Liver (tissue), 9 donors: ENCODE results near the gene ACTN3. TPM values are rescaled to one million over a fixed set of nuclear protein-coding genes. Genes with fewer than 3 reads are reported as not detected.

Source experiments
- DNase-seq: peaks from one replicate; pipeline ENCODE4 v3.0.0-alpha.2; 2017; ENCODE audit warnings: low spot score
- H3K27ac ChIP-seq, 2 donors: one replicate each; pipeline ENCODE4 v1.7.0; 2013; ENCODE audit warnings: inconsistent platforms in 2 of 2, low read length in 2 of 2, control low read depth in 1 of 2, low read depth in 1 of 2, mild to moderate bottlenecking in 1 of 2
- H3K27me3 ChIP-seq, 4 donors: one replicate each; pipeline versions ENCODE4 v1.6.1 to v1.7.0; 2013; ENCODE audit warnings: low read length in 3 of 4, inconsistent platforms in 1 of 4, mild to moderate bottlenecking in 1 of 4, moderate library complexity in 1 of 4; ENCODE audit not compliant: control insufficient read depth in 4 of 4, insufficient read depth in 4 of 4
- H3K36me3 ChIP-seq, 4 donors: one replicate each; pipeline versions ENCODE4 v1.6.1 to v1.7.0; 2013; ENCODE audit warnings: low read length in 3 of 4, mild to moderate bottlenecking in 3 of 4, low read depth in 1 of 4, moderate library complexity in 1 of 4; ENCODE audit not compliant: control insufficient read depth in 4 of 4, insufficient read depth in 3 of 4
- H3K4me1 ChIP-seq, 4 donors: one replicate each; pipeline versions ENCODE4 v1.6.1 to v1.7.0; 2013; ENCODE audit warnings: low read length in 3 of 4, mild to moderate bottlenecking in 3 of 4, moderate library complexity in 1 of 4; ENCODE audit not compliant: control insufficient read depth in 4 of 4, insufficient read depth in 4 of 4
- H3K4me3 ChIP-seq, 3 donors: one replicate each; pipeline versions ENCODE4 v1.6.1 to v1.7.0; 2013; ENCODE audit warnings: low read length in 3 of 3, control low read depth in 1 of 3, low read depth in 1 of 3, mild to moderate bottlenecking in 1 of 3
- H3K9ac ChIP-seq, 2 donors: one replicate each; pipeline ENCODE4 v1.7.0; 2013; ENCODE audit warnings: low read length in 2 of 2, mild to moderate bottlenecking in 2 of 2, moderate library complexity in 2 of 2, control low read depth in 1 of 2, low read depth in 1 of 2
- H3K9me3 ChIP-seq, 4 donors: one replicate each; pipeline versions ENCODE4 v1.6.1 to v1.7.0; 2013; ENCODE audit warnings: low read length in 3 of 4; ENCODE audit not compliant: control insufficient read depth in 4 of 4
- CTCF ChIP-seq: fragments of 150-350 bp; IDR thresholded peaks from 2 replicates; pipeline ENCODE4 v1.5.1; 2017; ENCODE audit warnings: improper control_type of control experiment, low read depth, low read length; ENCODE audit not compliant: missing input control
- EGR1 ChIP-seq, 2 donors: IDR thresholded peaks; 2 replicates each; pipeline ENCODE4 v1.6.1; 2016 to 2018; ENCODE audit warnings: antibody characterized with exemption in 2 of 2, low read depth in 2 of 2
- FOXA1 ChIP-seq: IDR thresholded peaks from 2 replicates; pipeline ENCODE4 v1.6.1; 2016; ENCODE audit warnings: antibody characterized with exemption
- FOXA2 ChIP-seq: IDR thresholded peaks from 2 replicates; pipeline ENCODE4 v1.6.1; 2016; ENCODE audit warnings: antibody characterized with exemption
- GABPA ChIP-seq, 2 donors: IDR thresholded peaks in 1 of 2; conservative IDR thresholded peaks in 1 of 2; 2 replicates each; pipeline ENCODE4 v1.6.1; 2016; ENCODE audit warnings: antibody characterized with exemption in 2 of 2, mild to moderate bottlenecking in 1 of 2, moderate library complexity in 1 of 2
- HNF4A ChIP-seq, 2 donors: conservative IDR thresholded peaks; 2 replicates each; pipeline ENCODE4 v1.6.1; 2016; ENCODE audit warnings: antibody characterized with exemption in 2 of 2, mild to moderate bottlenecking in 2 of 2
- HNF4G ChIP-seq: IDR thresholded peaks from 2 replicates; pipeline ENCODE4 v1.6.1; 2016; ENCODE audit warnings: antibody characterized with exemption
- RAD21 ChIP-seq, 2 donors: IDR thresholded peaks; 2 replicates each; pipeline ENCODE4 v1.6.1; 2016; ENCODE audit warnings: antibody characterized with exemption in 2 of 2, mild to moderate bottlenecking in 2 of 2
- REST ChIP-seq: IDR thresholded peaks from 2 replicates; pipeline ENCODE4 v1.6.1; 2016; ENCODE audit warnings: antibody characterized with exemption, mild to moderate bottlenecking
- RXRA ChIP-seq, 2 donors: IDR thresholded peaks; 2 replicates each; pipeline ENCODE4 v1.6.1; 2017 to 2018; ENCODE audit warnings: antibody characterized with exemption in 2 of 2, mild to moderate bottlenecking in 1 of 2
- SP1 ChIP-seq: IDR thresholded peaks from 2 replicates; pipeline ENCODE4 v1.6.1; 2018; ENCODE audit warnings: antibody characterized with exemption, mild to moderate bottlenecking
- TAF1 ChIP-seq: conservative IDR thresholded peaks from 2 replicates; pipeline ENCODE4 v1.6.1; 2016; ENCODE audit warnings: antibody characterized with exemption, mild to moderate bottlenecking
- YY1 ChIP-seq: IDR thresholded peaks from 2 replicates; pipeline ENCODE4 v1.6.1; 2016; ENCODE audit warnings: antibody characterized with exemption, mild to moderate bottlenecking
- WGBS: extraction: QIAGEN DNeasy Blood & Tissue Kit; methylation state at CpG from one replicate; pipeline ENCODE4 v1.1.7; 2013; 5-methylcytosine and 5-hydroxymethylcytosine counted together
- polyA plus RNA-seq, 2 donors: library from polyadenylated mRNA; stranded (reverse) in 1 of 2; unstranded in 1 of 2; fragments of 200-250 nt in 1 of 2; fragments of >200 nt in 1 of 2; fragmentation: Nextera tagmentation in 1 of 2; extraction: Ambion mirVana in 1 of 2; gene quantifications; one replicate each; pipeline versions ENCODE4 v1.2.1 to v1.2.3, GENCODE V29; 2013 to 2015
- total RNA-seq, 2 donors: library from RNA; depleted of rRNA; stranded (reverse); fragments of >200 nt; gene quantifications; one replicate each; pipeline ENCODE4 v1.2.3, GENCODE V29; 2014
- donor health status: healthy.
- donor health status: healthy.
- donor health status: healthy.
- donor health status: healthy.
- donor health status: healthy.

ACTN3 gene
- total and polyA plus RNA-seq, 4 donors, result not detected

GRCh38 chr11:66559866-66560676, 13.4 kb downstream of the ACTN3 start:
- Histone ChIP-seq H3K36me3 (peaks cover 0 to 2% (median 0%) of the 10 kb centered on the region in 4 donors), H3K9ac (no peak overlapping the region), H3K9me3 (no peaks in the 10 kb centered on the region), H3K27me3 (no peaks in the 10 kb centered on the region), H3K27ac (no peak overlapping the region), H3K4me1 (peaks cover 0 to 3% (median 1%) of the 10 kb centered on the region in 4 donors), H3K4me3 (no peak overlapping the region)
- DNase-seq, result no peak
- WGBS, result 74% methylated on average over 27 of the region's 27 CpGs
- no peak for TF ChIP-seq REST
- TF ChIP-seq YY1, result no peak

GRCh38 chr11:66561178-66561974, 14.7 kb downstream of the ACTN3 start:
- H3K9ac ChIP-seq, result no peak overlapping the region
- no peaks in the 10 kb centered on the region for H3K27me3 ChIP-seq
- no peak for TF ChIP-seq RAD21 (IDR thresholded peaks at IDR 0.05)
- no peak for TF ChIP-seq FOXA1
- no peak for TF ChIP-seq GABPA (IDR thresholded peaks at IDR 0.05 in 1 of 2, conservative IDR thresholded peaks at IDR 0.05 in 1 of 2)
- TF ChIP-seq EGR1 (IDR thresholded peaks at IDR 0.05; ENCODE audit: low read depth in 2 of 2), result no peak
- TF ChIP-seq TAF1, result no peak
- TF ChIP-seq HNF4A (conservative IDR thresholded peaks at IDR 0.05), result no peak
- TF ChIP-seq RXRA (IDR thresholded peaks at IDR 0.05), result no peak
- TF ChIP-seq FOXA2, result no peak
- TF ChIP-seq SP1, result no peak
- no peak for TF ChIP-seq CTCF
- no peak for TF ChIP-seq HNF4G
- 90% methylated on average over 14 of the region's 14 CpGs for WGBS
- no peak overlapping the region for H3K4me3 ChIP-seq
- H3K4me1 ChIP-seq, result peaks cover 0 to 3% (median 1%) of the 10 kb centered on the region in 4 donors
- DNase-seq, result no peak
- H3K27ac ChIP-seq, result no peak overlapping the region
- peaks cover 0 to 8% (median 0%) of the 10 kb centered on the region in 4 donors for H3K36me3 ChIP-seq
- no peaks in the 10 kb centered on the region for H3K9me3 ChIP-seq
